Activated CD4-positive, alpha-beta T cell treated with anti-CD3 and anti-CD28 coated beads for 4 hours (primary cell): ENCODE measurements around the gene BUD23.
"Not testable (repeated sequence)": the region's sequence is repeated elsewhere in the genome, so short reads cannot be mapped to it uniquely, and the experiment has no call there.

ENCODE experiments used
- DNase-seq, 2 donors: peaks; one replicate each; pipeline ENCODE4 v3.0.0-alpha.2; 2020

BUD23 gene

GRCh38 chr7:73722182-73722581 lies 38.8 kb downstream of the BUD23 start:
- not testable (repeated sequence) for DNase-seq

- no peak for DNase-seq
Observed at GRCh38 chr7:73722785-73723184, 39.4 kb downstream of the BUD23 start.

GRCh38 chr7:73723813-73724212 lies 40.4 kb downstream of the BUD23 start:
- no peak for DNase-seq

GRCh38 chr7:73726083-73726466 lies 42.7 kb downstream of the BUD23 start:
- DNase-seq, result no peak

GRCh38 chr7:73727952-73728351 lies 44.6 kb downstream of the BUD23 start:
- DNase-seq, result no peak

GRCh38 chr7:73728551-73728950 lies 45.2 kb downstream of the BUD23 start:
- no peak for DNase-seq

GRCh38 chr7:73730485-73730884 lies 47.1 kb downstream of the BUD23 start:
- DNase-seq, result no peak

GRCh38 chr7:73732397-73732796 lies 49.0 kb downstream of the BUD23 start:
- DNase-seq, result no peak

GRCh38 chr7:73734619-73735527 lies 51.5 kb downstream of the BUD23 start:
- peak; percentile 83 to 87 for DNase-seq

- DNase-seq, result no peak
Observed at GRCh38 chr7:73735528-73735905, 52.1 kb downstream of the BUD23 start.

GRCh38 chr7:73736885-73737284 lies 53.5 kb downstream of the BUD23 start:
- no peak for DNase-seq

- DNase-seq, result no peak
Observed at GRCh38 chr7:73737491-73738219, 54.3 kb downstream of the BUD23 start.

GRCh38 chr7:73738220-73738611 lies 54.8 kb downstream of the BUD23 start:
- peak; percentile 65 to 72 for DNase-seq

GRCh38 chr7:73738612-73739386 lies 55.4 kb downstream of the BUD23 start, which contains the start of gene ABHD11:
TSS of gene ABHD11 (minus strand) at chr7:73738802. CDS start at chr7:73738770, 32 bp downstream.
- peak; percentile 98 to 99 for DNase-seq

GRCh38 chr7:73739387-73739767 lies 56.0 kb downstream of the BUD23 start:
- DNase-seq, result no peak

- no peak for DNase-seq
Observed at GRCh38 chr7:73740212-73740611, 56.8 kb downstream of the BUD23 start.

- DNase-seq, result no peak
Observed at GRCh38 chr7:73740771-73741170, 57.4 kb downstream of the BUD23 start.

- DNase-seq, result no peak
Observed at GRCh38 chr7:73741600-73741999, 58.2 kb downstream of the BUD23 start.

- no peak for DNase-seq
Observed at GRCh38 chr7:73742338-73742752, 58.9 kb downstream of the BUD23 start.

- no peak for DNase-seq
Observed at GRCh38 chr7:73742753-73743641, 59.6 kb downstream of the BUD23 start.

GRCh38 chr7:73746378-73746777 lies 63.0 kb downstream of the BUD23 start:
- DNase-seq, result no peak
